ENCODE data around the gene DTNA. TPM values are rescaled to one million over a fixed set of nuclear protein-coding genes. Genes with fewer than 3 reads are reported as not detected.

DTNA gene
- total RNA-seq, 1 experiment from 2014 or later = 10.4 TPM

DNA sequence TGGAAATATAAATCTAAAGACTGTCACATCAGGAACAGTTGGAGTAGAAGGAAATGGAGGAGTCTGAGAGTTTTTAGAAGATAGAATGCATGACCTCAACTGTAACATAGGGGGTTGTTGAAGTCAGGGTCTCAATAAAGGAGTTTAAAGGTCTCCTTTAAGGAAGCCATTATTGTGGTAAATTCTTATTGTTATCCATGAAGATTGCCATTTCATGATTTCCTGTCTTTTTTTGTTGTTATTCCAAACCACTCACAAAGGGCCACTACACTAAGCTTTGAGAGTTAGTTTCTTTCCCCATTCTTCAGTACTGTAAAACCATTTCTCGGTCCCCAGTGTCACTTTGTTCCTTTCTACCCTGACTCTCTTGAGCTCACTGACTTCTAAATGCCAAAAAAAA lies 134.0 kb downstream of the DTNA start:
- intact Hi-C loops (cut with micrococcal nuclease; ENCODE audit: unreplicated experiment) = no loop called here
- no peak for DNase-seq
- H3K4me1 ChIP-seq = no peaks in the 10 kb centered on the region
- no peak overlapping the region for H3K27ac Mint-ChIP-seq (ENCODE audit: unreplicated experiment)
- TF ChIP-seq, protein P1, sequence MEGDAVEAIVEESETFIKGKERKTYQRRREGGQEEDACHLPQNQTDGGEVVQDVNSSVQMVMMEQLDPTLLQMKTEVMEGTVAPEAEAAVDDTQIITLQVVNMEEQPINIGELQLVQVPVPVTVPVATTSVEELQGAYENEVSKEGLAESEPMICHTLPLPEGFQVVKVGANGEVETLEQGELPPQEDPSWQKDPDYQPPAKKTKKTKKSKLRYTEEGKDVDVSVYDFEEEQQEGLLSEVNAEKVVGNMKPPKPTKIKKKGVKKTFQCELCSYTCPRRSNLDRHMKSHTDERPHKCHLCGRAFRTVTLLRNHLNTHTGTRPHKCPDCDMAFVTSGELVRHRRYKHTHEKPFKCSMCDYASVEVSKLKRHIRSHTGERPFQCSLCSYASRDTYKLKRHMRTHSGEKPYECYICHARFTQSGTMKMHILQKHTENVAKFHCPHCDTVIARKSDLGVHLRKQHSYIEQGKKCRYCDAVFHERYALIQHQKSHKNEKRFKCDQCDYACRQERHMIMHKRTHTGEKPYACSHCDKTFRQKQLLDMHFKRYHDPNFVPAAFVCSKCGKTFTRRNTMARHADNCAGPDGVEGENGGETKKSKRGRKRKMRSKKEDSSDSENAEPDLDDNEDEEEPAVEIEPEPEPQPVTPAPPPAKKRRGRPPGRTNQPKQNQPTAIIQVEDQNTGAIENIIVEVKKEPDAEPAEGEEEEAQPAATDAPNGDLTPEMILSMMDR (IDR thresholded peaks at IDR 0.05; ENCODE audit: insufficient read depth in 1 of 2, low read depth in 1 of 2, low read length in 1 of 2, severe bottlenecking in 1 of 2, unreplicated experiment in 1 of 2) = no peak
- CTCF ChIA-PET = no interaction called here
- no peaks in the 10 kb centered on the region for H3K27me3 ChIP-seq (replicated peaks; ENCODE audit: control insufficient read depth, insufficient read depth, low read length)
- no peaks in the 10 kb centered on the region for H3K27me3 Mint-ChIP-seq (ENCODE audit: insufficient read depth, unreplicated experiment)
- no peaks in the 10 kb centered on the region for H3K36me3 ChIP-seq (ENCODE audit: control insufficient read depth, insufficient read depth, low read length)
- no peak overlapping the region for H3K4me3 Mint-ChIP-seq (ENCODE audit: unreplicated experiment)
- H3K36me3 Mint-ChIP-seq (ENCODE audit: insufficient read depth, unreplicated experiment) = no peaks in the 10 kb centered on the region
- H3K4me1 Mint-ChIP-seq (ENCODE audit: low read depth, unreplicated experiment) = no peaks in the 10 kb centered on the region
- H3K4me3 ChIP-seq (ENCODE audit: low read depth, low read length) = no peak overlapping the region
- BruUV-seq (replicated peaks) = no TSS peak
- no peaks in the 10 kb centered on the region for H3K9me3 ChIP-seq
- no peaks in the 10 kb centered on the region for H3K9me3 Mint-ChIP-seq (ENCODE audit: unreplicated experiment)
- POLR2A ChIA-PET = no interaction called here

DNA sequence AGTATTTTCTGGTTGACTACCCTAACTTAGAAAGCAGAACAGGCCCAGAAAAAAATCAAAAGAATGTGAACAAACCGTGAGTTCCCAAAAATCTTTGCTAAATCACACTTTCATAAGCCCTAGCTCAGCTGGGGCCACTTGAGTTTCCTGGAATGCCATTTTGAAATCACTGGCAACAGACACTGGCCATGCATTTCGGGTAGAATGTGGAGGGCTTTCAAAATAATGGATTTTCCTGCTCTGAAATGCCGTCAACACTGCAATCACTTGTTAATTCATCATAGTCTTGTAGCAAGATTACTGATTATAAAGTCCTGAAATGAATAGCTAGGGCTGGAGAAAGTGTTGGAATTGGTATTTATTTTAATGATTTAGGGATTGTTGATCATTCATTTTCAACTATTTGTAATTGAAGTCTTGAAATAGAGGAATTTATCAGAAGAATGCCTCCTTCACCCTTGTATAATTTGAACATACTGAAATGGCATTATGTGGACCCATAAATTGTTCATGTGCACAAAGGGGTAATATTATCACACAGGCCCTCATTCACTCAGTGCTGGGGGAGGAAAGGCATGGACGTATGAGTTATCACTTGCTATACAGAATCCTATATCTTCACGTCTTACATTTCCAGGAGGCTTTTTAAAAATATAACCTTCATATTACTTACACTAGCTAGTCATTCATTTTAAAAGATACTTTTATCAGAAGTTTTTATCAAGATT lies 134.8 kb downstream of the DTNA start:
- H3K27me3 ChIP-seq (replicated peaks; ENCODE audit: control insufficient read depth, insufficient read depth, low read length) = no peaks in the 10 kb centered on the region
- Mint-ChIP-seq H3K4me1 (ENCODE audit: low read depth, unreplicated experiment) (no peaks in the 10 kb centered on the region), H3K9me3 (ENCODE audit: unreplicated experiment) (no peaks in the 10 kb centered on the region), H3K27ac (ENCODE audit: unreplicated experiment) (no peak overlapping the region), H3K4me3 (ENCODE audit: unreplicated experiment) (no peak overlapping the region), H3K36me3 (ENCODE audit: insufficient read depth, unreplicated experiment) (no peaks in the 10 kb centered on the region), H3K27me3 (ENCODE audit: insufficient read depth, unreplicated experiment) (no peaks in the 10 kb centered on the region)
- H3K4me3 ChIP-seq (ENCODE audit: low read depth, low read length) = no peak overlapping the region
- no peaks in the 10 kb centered on the region for H3K4me1 ChIP-seq
- no TSS peak for BruUV-seq (replicated peaks)
- ChIA-PET CTCF (no interaction called here), POLR2A (no interaction called here)
- intact Hi-C loops (cut with micrococcal nuclease; ENCODE audit: unreplicated experiment) = no loop called here
- H3K9me3 ChIP-seq = no peaks in the 10 kb centered on the region
- H3K36me3 ChIP-seq (ENCODE audit: control insufficient read depth, insufficient read depth, low read length) = no peaks in the 10 kb centered on the region
- TF ChIP-seq, protein P1 (IDR thresholded peaks at IDR 0.05; ENCODE audit: insufficient read depth in 1 of 2, low read depth in 1 of 2, low read length in 1 of 2, severe bottlenecking in 1 of 2, unreplicated experiment in 1 of 2) = no peak
- DNase-seq = no peak

DNA sequence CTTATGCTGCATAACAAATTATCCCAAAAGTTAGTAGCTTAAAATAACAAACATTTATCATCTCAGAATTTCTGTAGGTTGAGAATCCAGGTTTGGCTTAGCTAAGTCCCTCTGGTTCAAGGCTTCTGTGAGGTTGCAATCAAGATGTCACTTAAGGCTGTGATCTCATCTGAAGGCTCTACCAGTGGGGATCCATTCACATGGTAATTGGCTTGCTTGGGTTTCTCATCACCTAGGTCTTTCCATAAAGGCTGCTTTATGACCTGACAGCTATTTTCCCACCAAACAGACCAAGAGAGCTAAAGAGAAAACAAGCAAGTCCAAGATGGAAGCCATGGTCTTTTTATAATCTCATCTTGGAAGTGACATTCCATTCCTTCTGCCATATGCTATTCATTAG lies 137.3 kb downstream of the DTNA start:
- CTCF ChIA-PET = no interaction called here
- Mint-ChIP-seq H3K9me3 (ENCODE audit: unreplicated experiment) (no peaks in the 10 kb centered on the region), H3K4me1 (ENCODE audit: low read depth, unreplicated experiment) (no peaks in the 10 kb centered on the region), H3K27ac (ENCODE audit: unreplicated experiment) (no peak overlapping the region), H3K27me3 (ENCODE audit: insufficient read depth, unreplicated experiment) (no peaks in the 10 kb centered on the region), H3K4me3 (ENCODE audit: unreplicated experiment) (no peak overlapping the region), H3K36me3 (ENCODE audit: insufficient read depth, unreplicated experiment) (no peaks in the 10 kb centered on the region)
- H3K27me3 ChIP-seq (replicated peaks; ENCODE audit: control insufficient read depth, insufficient read depth, low read length) = no peaks in the 10 kb centered on the region
- no peaks in the 10 kb centered on the region for H3K9me3 ChIP-seq
- H3K4me3 ChIP-seq (ENCODE audit: low read depth, low read length) = no peak overlapping the region
- no peaks in the 10 kb centered on the region for H3K36me3 ChIP-seq (ENCODE audit: control insufficient read depth, insufficient read depth, low read length)
- TF ChIP-seq, protein P1 (IDR thresholded peaks at IDR 0.05; ENCODE audit: insufficient read depth in 1 of 2, low read depth in 1 of 2, low read length in 1 of 2, severe bottlenecking in 1 of 2, unreplicated experiment in 1 of 2) = no peak
- intact Hi-C loops (cut with micrococcal nuclease; ENCODE audit: unreplicated experiment) = no loop called here
- POLR2A ChIA-PET = no interaction called here
- no peaks in the 10 kb centered on the region for H3K4me1 ChIP-seq
- BruUV-seq (replicated peaks) = no TSS peak
- no peak for DNase-seq
